Head of caudate nucleus (tissue), 42 donors: Measurements from ENCODE around the gene PRKCB.
A peak's percentile ranks its signal among the peaks of the same experiment; 100 is the strongest.

Experiments
- DNase-seq, 42 donors: peaks; one replicate each; pipeline versions ENCODE4 v3.0.0 to v3.0.0-alpha.2; 2020 to 2021; ENCODE audit warnings: mixed read lengths in 7 of 42
- intact Hi-C: fragments of 100-400 bp; cut with DNase I; formaldehyde crosslinking; loops from one replicate; pipeline ENCODE4 v1.15.0; 2022

PRKCB gene

DNA sequence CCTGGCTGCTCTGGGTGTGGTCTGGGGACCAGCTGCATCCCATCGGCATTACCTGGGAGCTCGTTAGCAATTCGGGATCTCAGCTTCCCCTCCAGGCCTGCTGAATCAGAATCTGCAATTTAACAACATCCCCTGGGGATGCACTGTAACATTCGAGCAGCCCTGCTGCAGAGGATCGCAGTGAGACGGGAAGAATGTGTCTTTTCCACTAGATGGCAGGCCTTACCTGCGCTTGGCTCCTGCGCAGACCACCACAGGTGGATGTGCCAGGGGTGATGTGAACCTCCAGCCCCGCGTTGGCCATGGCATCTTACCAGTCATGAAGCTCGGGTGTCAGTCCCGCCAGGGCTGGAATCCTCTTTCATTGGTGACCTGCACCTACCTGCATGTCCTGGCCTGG lies 209.9 kb downstream of the PRKCB start:
- intact Hi-C loops: no loop called here
- DNase-seq: peak in 40 of 42 donors; percentile 6 to 73 (median 44)

GRCh38 chr16:24046442-24046841 lies 210.7 kb downstream of the PRKCB start:
- intact Hi-C loops: no loop called here
- peak in 30 of 42 donors; percentile 9 to 75 (median 34) for DNase-seq

DNA sequence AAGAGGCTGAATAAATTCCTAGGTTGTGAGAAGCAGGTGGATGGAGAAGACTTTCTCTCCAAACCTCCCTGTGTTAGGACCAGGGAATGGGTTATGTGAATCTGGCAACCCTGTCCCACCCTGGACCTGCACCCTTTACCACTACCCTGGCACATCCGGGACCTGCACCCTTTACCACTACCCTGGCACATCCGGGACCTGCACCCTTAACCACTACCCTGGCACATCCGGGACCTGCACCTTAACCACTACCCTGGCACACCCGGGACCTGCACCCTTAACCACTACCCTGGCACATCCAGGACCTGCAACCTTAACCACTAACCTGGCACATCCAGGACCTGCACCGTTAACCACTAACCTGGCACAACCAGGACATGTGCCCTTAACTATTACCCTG lies 213.3 kb downstream of the PRKCB start:
- DNase-seq: no peak
- intact Hi-C loops: no loop called here

GRCh38 chr16:24051125-24051524 lies 215.3 kb downstream of the PRKCB start:
- intact Hi-C loops: no loop called here
- no peak for DNase-seq

DNA sequence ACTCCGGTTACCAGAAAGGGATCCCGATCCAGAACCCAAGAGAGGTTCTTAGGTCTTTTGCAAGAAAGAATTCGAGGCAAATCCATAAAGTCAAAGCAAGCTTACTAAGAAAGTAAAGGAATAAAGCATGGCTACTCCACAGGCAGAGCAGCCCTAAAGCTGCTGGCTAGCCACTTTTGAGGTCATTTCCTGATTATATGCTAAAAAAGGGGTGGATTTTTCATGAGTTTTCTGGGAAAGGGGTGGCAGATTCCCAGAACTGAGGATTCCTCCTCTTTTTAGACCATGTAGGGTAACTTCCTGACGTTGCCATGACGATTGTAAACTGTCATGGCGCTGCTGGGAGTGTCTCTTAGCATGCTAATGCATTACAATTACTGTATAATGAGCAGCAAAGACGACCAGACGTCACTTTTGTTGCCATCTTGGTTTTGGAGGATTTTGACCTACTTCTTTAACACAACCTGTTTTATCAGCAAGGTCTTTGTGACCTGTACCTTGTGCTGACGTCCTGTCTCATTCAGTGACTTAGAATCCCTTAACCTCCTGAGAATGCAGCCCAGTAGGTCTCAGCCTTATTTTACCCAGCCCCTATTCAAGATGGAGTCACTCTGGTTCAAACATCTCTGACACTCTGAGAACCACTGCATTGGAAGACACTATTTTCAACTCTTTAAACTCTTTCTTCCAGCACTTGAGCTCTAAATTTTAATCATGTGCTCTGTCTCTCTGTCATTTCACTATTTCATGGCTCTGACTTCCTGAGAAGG lies 216.7 kb downstream of the PRKCB start:
- DNase-seq: no peak
- intact Hi-C loops: no loop called here

DNA sequence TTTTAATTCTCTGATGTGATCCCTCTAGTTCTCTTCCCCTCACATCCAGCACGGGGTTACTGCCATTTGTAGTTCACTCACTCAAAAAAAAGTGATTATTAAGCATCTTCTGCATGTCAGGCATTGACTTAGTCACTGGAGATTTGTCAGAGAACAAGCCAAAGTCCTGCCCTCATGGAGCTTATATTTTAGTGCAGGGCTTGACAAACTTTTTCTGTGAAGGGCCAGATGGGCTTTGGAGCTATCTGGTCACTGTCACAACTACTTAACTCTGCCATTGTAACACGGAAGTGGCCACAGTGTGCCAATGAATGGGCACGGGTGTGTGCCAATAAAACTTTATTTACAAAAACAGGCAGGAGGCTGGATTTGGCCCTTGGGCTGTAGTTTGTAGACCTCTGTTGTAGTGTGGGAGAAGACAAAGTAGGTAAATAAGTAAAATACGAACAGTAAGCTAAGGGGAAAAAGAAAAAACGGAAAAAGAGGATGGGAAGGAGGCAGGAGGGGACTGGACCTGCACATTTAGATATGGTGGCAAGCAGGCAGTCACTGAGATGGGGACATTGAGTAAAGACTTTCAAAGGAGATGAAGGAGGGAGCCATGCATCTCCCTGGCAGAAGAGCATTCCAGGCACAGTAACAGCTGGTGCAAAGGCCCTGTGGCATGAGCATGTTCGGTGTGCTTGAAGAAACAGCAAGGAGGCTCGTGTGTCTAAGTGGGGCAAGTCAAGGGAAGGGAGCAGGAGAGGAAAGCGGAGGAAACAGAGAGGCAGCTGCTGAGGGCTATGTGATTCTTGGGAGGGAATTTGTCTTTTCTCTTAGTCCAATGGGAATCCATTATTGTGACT lies 217.5 kb downstream of the PRKCB start:
- intact Hi-C loops: no loop called here
- DNase-seq: no peak

DNA sequence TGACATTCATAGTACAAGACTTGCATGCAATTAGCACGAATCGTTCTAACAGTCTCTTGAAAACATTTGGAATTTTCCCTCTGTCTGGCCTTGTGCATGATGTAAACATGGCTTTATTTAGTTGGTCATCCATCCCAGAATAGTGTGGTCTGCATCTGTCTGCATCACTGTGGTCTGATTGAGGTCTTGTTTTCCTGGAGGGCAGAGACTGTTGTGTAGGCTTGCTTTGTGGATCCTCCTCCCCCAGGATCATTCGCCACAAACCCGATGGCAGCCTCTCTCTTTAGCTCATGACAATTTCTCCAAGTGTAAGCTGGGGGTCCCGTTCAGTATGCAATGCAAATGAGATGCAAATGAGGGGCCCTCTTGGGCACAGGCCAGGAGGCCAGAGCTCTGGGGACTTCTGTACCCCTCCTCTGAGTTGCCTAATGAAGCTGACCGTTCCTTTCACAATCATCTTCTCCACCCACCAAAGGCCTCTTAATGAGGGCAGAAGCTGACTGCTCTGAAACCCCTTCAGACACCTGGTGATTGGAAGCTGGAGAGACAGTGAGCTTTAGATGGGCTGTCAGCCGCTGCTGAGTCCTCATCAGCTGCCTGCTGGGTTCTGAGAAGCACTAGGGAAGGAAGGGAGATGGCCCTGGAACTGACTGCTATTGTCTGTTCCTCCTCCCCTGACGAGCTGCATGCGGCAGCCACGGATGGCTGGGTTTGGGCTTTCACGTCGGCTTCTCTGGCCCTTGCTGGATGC lies 219.1 kb downstream of the PRKCB start:
- intact Hi-C loops: no loop called here
- peak in 19 of 42 donors; percentile 9 to 53 (median 33) for DNase-seq

DNA sequence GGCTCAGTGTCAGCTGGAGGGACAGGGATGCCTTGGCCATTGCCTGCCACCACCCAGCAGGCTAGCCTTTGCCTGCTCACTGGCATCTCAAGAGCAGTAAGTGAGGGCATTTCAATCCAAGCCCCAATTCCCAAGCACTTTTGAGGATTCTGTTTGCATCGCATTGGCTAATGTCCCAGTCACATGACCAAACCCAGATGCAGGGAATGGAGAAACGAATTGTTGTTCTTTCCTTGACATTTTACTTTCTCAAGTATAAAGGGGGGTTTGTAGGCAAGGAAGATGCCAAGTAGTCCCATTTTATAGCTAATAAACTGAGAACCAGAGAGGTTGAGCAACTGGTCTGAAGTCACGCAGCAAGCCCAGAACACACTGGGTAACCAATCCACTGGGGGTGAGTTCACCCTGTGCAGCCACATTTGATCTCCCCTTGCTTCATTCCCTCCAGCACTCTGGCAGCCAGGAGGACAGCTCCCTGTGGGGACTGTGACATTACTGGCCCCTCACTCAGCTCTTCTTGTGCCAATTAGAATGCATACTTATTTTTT lies 226.6 kb downstream of the PRKCB start:
- peak in 4 of 42 donors; percentile 5 to 25 (median 14) for DNase-seq
- intact Hi-C loops: no loop called here

DNA sequence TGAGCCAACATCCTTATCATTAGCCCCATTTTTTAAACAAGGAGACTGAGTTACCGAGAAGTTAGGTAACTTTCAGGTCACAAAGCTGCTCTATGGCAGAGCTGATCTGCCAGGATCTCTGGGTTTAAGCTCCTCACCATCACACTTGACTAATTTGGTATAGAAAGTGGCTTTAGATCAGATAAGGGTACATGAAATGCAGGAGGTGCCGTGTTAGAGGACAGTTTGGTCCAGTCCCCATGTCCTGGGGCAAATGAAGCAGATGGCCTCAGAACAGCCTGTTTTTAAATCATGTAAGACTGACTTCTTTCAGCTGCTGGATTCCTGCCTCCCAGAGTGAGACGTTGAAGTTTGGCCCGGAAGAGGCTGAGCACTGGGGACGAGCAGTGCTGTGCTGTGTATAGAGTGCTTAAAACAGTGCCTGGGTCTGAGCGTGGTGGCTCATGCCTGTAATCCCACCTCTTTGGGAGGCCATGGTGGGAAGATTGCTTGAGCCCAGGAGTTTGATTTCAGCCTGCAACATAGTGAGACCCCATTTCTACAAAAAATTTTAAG lies 233.3 kb downstream of the PRKCB start:
- DNase-seq: peak in 1 of 42 donors; percentile 8
- intact Hi-C loops: no loop called here

GRCh38 chr16:24070851-24071250 lies 235.1 kb downstream of the PRKCB start:
- intact Hi-C loops: no loop called here
- peak in 18 of 42 donors; percentile 32 to 72 (median 48) for DNase-seq

DNA sequence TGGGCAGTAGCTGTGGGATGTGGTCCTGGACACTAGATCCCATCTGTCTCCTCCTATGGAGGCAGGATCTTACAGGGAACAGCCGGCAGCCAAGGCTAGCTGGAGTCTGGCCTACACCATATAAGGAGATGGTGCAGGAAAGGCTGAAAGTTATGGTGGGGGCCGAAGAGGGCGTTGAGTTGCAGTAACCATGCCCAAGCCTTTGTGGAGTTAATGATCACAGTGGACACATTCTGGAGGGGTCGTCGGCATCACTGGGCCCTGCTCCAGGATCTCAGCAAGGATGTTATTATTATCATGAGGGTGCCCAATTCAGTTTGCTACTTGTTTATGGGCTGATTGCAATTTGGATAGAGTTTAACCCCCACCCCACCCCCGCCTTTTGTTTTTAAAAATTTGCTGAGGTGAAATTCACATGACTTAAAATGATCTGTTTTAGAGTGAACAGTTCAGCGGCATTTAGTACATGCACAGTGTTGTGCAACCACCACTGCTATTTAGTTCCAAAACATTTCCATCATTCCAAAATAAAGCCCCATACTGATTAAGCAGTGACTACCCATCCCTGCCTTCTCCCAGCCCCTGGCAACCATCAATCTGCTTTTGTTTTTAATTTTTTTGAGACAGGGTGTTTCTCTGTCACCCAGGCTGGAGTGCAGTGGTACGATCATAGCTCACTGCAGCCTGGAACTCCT lies 236.0 kb downstream of the PRKCB start:
- intact Hi-C loops: no loop called here
- DNase-seq: no peak

DNA sequence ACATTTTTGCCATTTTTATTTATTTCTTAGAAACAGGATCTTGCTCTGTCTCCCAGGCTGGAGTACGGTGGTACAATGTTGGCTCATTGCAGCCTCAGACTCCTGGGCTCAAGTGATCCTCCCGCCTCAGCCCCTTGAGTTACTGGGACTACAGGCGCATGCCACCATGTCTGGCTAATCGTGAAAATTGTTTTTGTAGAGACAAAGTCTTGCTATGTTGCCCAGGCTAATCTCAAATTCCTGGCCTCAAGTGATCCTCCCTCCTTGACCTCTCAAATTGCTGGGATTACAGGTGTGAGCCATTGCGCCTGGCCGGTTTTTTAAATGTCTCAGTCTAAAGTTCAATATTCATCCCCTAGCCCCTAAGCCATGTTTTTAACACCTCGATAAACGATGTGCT lies 237.5 kb downstream of the PRKCB start:
- DNase-seq: no peak

GRCh38 chr16:24074574-24074973 lies 238.8 kb downstream of the PRKCB start:
- intact Hi-C loops: no loop called here
- DNase-seq: peak in 2 of 42 donors; percentile 42 to 45

More for the DNA sequence above, 237.5 kb downstream of the PRKCB start:
- intact Hi-C loops: no loop called here

DNA sequence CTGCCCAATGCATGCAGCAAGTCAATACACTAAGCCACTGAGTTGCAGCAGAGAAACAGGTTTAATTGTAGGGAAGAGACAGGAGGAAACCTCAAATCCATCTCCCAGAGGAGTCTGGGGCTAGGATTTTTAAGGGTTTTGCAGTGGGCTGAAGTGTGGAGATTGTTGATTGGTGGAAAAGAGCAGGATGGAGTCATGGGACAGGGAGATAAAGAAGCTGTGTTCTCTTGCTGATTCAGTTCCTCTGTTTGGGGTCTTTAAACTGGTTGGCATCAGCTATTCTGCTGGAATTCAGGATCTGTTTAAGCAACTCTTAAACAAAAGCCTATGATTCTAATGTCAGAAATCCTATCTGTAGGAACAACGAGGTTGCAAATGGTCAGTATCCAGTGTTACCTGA lies 239.5 kb downstream of the PRKCB start:
- peak in 1 of 42 donors; percentile 36 for DNase-seq
- intact Hi-C loops: no loop called here

GRCh38 chr16:24075931-24076716 lies 240.3 kb downstream of the PRKCB start:
- peak in 38 of 42 donors; percentile 20 to 88 (median 60) for DNase-seq
- intact Hi-C loops: no loop called here

DNA sequence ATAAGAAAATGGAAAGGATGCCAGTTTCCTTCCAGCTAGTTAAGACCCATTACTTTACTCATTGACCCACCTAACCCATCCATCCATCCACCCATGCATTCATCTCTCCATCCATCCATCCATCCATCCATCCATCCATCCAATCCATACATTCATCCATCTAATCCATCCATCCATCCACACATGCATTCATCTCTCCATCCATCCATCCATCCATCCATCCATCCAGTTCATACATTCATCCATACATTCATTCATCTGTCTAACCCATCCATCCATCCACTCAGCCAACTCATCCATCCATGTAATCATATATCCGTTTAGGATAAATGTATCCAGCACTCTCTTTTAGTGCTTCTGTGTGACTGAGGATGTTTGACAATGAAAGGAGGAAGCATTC lies 241.5 kb downstream of the PRKCB start:
- intact Hi-C loops: no loop called here
- DNase-seq: no peak

GRCh38 chr16:24077966-24078365 lies 242.2 kb downstream of the PRKCB start:
- DNase-seq: peak in 1 of 42 donors; percentile 44
- intact Hi-C loops: no loop called here

DNA sequence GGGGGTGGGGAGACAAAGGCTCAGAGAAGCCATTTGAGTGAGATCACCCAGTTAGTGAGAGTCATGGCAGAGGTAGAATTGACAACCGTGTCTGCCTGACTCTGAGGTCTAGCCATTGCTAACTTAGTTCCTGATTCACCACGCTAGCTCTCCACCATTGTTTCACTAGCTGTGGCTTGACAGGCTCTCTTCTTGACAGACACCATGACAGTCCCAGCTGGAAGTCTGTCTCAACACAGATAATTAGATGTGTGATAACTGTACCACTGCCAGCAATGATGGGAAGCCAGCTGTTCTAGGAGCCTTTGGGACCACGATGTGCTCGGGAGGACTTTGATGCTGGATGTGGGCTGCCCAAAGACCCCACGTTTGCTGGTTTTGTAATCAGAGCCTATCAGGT lies 249.9 kb downstream of the PRKCB start:
- intact Hi-C loops: no loop called here
- no peak for DNase-seq
